Spleen (tissue), 7 donors: ENCODE results near the gene INSR.

Experiments
- POLR2A ChIP-seq, 3 donors: fragments of 450-650 bp; IDR thresholded peaks; one replicate each; pipeline ENCODE4 v1.5.1; 2017; ENCODE audit warnings: antibody characterized with exemption in 3 of 3, mild to moderate bottlenecking in 1 of 3
- POLR2AphosphoS5 ChIP-seq, 3 donors: sonication (generic); formaldehyde crosslinking; IDR thresholded peaks; one replicate each; pipeline ENCODE4 v1.5.1; 2017; ENCODE audit warnings: antibody characterized with exemption in 3 of 3
- TF ChIP-seq, protein P1 (sequence below), 11 experiments: fragments of 200-600 bp in 7 of 11; fragments of 450-650 bp in 4 of 11; sonication (generic) in 4 of 11; IDR thresholded peaks in 8 of 11; conservative IDR thresholded peaks in 3 of 11; 1 replicate in 7 of 11; 2 replicates in 4 of 11; pipeline versions ENCODE4 v1.4.0 to v1.8.0; 2016 to 2021; ENCODE audit warnings: antibody characterized with exemption in 11 of 11, inconsistent platforms in 4 of 11, mild to moderate bottlenecking in 1 of 11
- donor health status: DM: no; HTN: no; CAD: no; lungs with moderate emphysema.
- donor health status: DM: no; HTN: no; CAD: no.
- donor health status: DM: no; HTN: no; CAD: no.

- TF ChIP-seq, protein P1, sequence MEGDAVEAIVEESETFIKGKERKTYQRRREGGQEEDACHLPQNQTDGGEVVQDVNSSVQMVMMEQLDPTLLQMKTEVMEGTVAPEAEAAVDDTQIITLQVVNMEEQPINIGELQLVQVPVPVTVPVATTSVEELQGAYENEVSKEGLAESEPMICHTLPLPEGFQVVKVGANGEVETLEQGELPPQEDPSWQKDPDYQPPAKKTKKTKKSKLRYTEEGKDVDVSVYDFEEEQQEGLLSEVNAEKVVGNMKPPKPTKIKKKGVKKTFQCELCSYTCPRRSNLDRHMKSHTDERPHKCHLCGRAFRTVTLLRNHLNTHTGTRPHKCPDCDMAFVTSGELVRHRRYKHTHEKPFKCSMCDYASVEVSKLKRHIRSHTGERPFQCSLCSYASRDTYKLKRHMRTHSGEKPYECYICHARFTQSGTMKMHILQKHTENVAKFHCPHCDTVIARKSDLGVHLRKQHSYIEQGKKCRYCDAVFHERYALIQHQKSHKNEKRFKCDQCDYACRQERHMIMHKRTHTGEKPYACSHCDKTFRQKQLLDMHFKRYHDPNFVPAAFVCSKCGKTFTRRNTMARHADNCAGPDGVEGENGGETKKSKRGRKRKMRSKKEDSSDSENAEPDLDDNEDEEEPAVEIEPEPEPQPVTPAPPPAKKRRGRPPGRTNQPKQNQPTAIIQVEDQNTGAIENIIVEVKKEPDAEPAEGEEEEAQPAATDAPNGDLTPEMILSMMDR (IDR thresholded peaks at IDR 0.05 in 8 of 11, conservative IDR thresholded peaks at IDR 0.05 in 3 of 11), result no peak
- no peak for TF ChIP-seq POLR2A (IDR thresholded peaks at IDR 0.05)
- peak in 2 of 3 donors; percentile 85 for TF ChIP-seq POLR2AphosphoS5 (IDR thresholded peaks at IDR 0.05)
Observed at GRCh38 chr19:7312816-7313215, 18.6 kb upstream of the INSR start.
